ENCODE measurements around the gene MGAT5B.

DNA sequence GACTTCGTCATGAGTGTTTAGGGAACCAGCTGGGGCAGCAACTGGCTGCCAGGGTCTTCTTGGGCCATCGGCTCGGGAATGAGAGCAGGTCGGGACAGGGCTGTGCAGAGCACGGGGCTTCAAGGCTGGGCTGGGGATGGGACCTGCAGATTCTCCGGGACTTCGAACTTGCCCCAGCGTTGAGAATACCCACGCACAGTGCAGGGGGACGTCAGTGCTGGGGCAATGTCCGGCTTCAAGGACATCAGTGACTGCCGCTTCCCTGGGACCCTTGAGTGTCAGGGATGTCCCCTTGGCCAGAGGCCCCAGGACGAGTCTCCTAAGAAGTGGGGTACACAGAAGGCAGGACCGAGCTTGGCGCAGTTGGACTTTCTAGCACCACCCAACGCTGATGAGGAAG, 76.3 kb downstream of the MGAT5B start:
- TF ChIP-seq, protein P1, sequence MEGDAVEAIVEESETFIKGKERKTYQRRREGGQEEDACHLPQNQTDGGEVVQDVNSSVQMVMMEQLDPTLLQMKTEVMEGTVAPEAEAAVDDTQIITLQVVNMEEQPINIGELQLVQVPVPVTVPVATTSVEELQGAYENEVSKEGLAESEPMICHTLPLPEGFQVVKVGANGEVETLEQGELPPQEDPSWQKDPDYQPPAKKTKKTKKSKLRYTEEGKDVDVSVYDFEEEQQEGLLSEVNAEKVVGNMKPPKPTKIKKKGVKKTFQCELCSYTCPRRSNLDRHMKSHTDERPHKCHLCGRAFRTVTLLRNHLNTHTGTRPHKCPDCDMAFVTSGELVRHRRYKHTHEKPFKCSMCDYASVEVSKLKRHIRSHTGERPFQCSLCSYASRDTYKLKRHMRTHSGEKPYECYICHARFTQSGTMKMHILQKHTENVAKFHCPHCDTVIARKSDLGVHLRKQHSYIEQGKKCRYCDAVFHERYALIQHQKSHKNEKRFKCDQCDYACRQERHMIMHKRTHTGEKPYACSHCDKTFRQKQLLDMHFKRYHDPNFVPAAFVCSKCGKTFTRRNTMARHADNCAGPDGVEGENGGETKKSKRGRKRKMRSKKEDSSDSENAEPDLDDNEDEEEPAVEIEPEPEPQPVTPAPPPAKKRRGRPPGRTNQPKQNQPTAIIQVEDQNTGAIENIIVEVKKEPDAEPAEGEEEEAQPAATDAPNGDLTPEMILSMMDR (IDR thresholded peaks at IDR 0.05) = no peak
- TF ChIP-seq EZH2 (IDR thresholded peaks at IDR 0.05; ENCODE audit: borderline replicate concordance, insufficient read depth, low read depth, low read length, poor library complexity, severe bottlenecking) = no peak

Measured in B cell (primary cell).